Skeletal muscle satellite cell (primary cell): ENCODE data around the gene TMEM119.

ENCODE experiments used
- H3K27me3 ChIP-seq: 2 replicates; pipeline ENCODE4 v1.7.0; 2013; ENCODE audit warnings: low read length; ENCODE audit not compliant: control insufficient read depth, insufficient read depth
- H3K36me3 ChIP-seq: 2 replicates; pipeline ENCODE4 v1.7.0; 2013; ENCODE audit warnings: mild to moderate bottlenecking, control low read depth, low read length; ENCODE audit not compliant: insufficient read depth
- H3K4me1 ChIP-seq: 2 replicates; pipeline ENCODE4 v1.7.0; 2013; ENCODE audit warnings: low read length; ENCODE audit not compliant: control insufficient read depth, insufficient read depth
- H3K4me2 ChIP-seq: 2 replicates; pipeline ENCODE4 v1.7.0; 2013; ENCODE audit warnings: mild to moderate bottlenecking, low read length
- H3K4me3 ChIP-seq: 2 replicates; pipeline ENCODE4 v1.7.0; 2013; ENCODE audit warnings: low read length
- H3K9ac ChIP-seq: 2 replicates; pipeline ENCODE4 v1.7.0; 2013; ENCODE audit warnings: mild to moderate bottlenecking, low read depth, low read length, moderate library complexity
- H3K9me3 ChIP-seq: replicated peaks from 2 replicates; pipeline ENCODE4 v1.7.0; 2013; ENCODE audit warnings: mild to moderate bottlenecking, control low read depth, low read length

TMEM119 gene

DNA sequence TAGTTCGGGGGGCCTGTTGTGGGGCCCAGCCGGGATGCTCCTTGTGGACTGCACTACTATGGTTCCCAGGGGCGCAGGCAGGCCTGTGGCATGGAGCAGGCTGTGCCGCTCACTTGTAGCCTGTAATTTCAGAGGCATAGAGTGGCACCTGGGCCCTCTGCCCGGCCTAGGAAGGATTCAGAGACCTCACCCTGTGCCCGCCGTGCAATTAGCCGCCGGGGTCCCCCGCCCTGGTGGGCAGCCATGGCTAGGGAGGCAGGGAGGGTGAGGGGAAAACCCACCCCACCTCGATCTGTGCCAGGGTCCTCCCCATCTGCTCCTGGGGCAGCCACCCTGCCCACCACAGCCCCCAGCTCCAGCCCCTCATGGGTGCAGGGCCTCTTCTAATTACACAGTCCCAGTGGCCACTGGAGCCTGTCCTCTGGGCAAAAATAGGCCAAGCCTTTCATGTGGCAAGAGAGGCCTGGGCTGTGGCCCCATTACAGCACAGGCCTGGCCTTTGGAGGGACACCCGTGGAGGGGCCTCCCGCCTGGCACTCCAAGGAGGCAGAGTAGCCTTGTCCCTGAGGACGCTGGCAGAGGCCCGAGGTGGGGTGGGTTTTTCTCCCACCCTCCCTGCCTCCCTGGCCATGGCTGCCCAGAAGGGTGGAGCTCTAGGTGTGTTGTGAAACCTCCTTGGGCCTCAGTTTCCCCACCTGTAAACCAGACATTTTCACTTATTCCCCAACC lies 5.3 kb upstream of the TMEM119 start:
- Histone ChIP-seq H3K4me1 (peaks cover 3% of the 10 kb centered on the region), H3K4me2 (no peak overlapping the region), H3K9ac (no peak overlapping the region), H3K9me3 (no peaks in the 10 kb centered on the region), H3K36me3 (no peaks in the 10 kb centered on the region), H3K27me3 (peaks cover 12% of the 10 kb centered on the region), H3K4me3 (no peak overlapping the region)

DNA sequence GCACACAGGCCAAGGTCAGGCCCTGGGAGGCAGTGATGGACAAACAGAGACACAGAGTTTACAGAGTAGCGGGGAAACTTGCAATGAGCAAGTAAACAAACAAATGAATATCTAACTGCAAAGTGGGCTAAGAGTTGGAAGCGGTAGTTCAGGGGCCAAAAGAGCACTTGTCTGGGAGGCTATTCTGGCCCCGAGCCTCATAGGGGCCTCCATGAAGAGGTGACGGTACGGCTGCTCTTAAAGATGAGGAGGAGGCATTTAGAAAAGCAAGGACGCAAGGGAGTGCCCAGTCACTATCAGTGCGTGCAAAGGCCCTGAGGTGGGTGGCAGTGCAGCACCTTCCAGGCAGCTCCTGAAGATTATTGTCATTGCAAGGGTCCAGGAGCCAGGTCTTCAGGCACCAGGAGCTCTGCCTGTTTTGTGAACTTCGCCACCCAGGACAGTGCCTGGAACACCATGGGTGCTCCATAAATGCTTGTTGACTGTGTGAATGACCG lies 4.4 kb upstream of the TMEM119 start:
- Histone ChIP-seq H3K9ac (no peak overlapping the region), H3K4me3 (no peak overlapping the region), H3K9me3 (no peaks in the 10 kb centered on the region), H3K4me1 (peaks cover 3% of the 10 kb centered on the region), H3K27me3 (peaks cover 12% of the 10 kb centered on the region), H3K4me2 (no peak overlapping the region), H3K36me3 (no peaks in the 10 kb centered on the region)

DNA sequence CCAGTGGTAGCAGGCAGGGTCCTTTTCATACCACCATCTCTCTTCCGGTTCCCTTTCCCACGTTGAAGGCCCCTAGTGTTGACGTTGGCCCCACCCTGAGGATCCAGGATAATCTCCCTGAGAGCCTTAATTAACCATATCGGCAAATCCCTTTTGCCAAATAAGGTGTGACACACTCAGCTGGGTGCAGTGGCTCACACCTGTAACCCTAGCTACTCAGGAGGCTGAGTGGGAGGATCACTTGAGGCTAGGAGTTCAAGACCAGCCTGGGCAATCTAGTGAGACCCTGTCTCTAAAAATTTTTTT lies 2.8 kb upstream of the TMEM119 start:
- H3K9me3 ChIP-seq: no peaks in the 10 kb centered on the region
- H3K4me1 ChIP-seq: peaks cover 3% of the 10 kb centered on the region
- no peaks in the 10 kb centered on the region for H3K36me3 ChIP-seq
- H3K9ac ChIP-seq: no peak overlapping the region
- no peak overlapping the region for H3K4me3 ChIP-seq
- no peak overlapping the region for H3K4me2 ChIP-seq
- H3K27me3 ChIP-seq: peaks cover 12% of the 10 kb centered on the region

DNA sequence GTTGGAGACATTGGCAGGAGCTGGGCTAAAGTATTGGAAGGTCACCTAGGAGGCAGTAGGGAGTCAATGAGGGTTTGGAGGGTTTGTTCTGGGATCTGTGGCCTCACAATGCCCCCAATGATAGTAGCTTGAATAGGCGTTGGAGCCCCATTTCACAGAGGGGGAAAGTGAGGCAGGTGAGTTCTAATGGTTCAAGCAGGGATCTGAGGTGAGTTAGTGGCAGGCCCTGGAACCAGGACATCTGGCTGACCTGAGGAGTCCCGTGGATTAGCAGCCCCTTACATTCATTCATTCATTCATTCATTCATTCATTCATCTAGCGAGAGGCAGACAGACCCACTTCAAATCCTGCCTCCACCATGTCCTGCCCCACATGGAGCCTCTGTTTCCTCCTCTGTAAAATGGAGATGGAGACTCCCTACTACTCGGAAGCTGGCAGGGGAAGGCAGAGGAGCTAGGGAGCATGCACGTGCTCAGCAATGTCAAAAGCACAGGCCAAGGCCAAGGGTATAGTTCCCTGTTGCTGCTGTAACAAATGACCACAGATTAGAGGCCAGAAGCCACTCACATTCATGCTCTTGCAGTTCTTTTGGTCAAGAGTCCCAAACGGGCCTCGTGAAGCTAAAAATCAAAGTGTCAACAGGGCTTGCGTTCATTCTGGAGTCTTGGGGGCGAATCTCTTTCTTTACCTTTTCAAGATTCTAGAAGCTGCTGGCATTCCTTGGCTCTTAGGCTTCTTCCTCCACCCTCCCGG lies 2.2 kb upstream of the TMEM119 start:
- H3K4me2 ChIP-seq: no peak overlapping the region
- H3K4me3 ChIP-seq: no peak overlapping the region
- H3K9me3 ChIP-seq: no peaks in the 10 kb centered on the region
- no peak overlapping the region for H3K9ac ChIP-seq
- no peaks in the 10 kb centered on the region for H3K4me1 ChIP-seq
- peaks cover 12% of the 10 kb centered on the region for H3K27me3 ChIP-seq
- H3K36me3 ChIP-seq: no peaks in the 10 kb centered on the region

DNA sequence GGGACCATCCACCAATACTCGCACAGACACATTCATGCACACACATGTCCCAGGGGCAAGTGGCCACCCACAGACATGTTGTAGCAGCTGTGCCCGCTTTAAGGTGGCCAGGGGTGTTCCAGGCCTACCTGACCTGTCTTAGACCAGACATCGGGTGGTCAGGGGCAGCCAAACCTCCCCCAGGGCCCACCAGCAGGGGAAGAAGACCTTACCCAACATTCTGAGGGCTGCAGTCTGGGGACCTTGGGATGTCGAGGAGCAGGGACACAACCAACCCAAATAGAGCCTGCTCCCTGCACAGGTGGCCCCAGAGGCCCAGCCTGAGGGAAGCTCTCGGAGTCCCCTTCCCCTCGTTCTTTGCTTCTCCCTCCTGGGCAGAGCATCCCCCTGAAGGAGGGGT lies 1.7 kb upstream of the TMEM119 start:
- Histone ChIP-seq H3K4me1 (no peaks in the 10 kb centered on the region), H3K4me2 (no peak overlapping the region), H3K9me3 (no peaks in the 10 kb centered on the region), H3K4me3 (no peak overlapping the region), H3K36me3 (no peaks in the 10 kb centered on the region), H3K9ac (no peak overlapping the region), H3K27me3 (peaks cover 12% of the 10 kb centered on the region)

DNA sequence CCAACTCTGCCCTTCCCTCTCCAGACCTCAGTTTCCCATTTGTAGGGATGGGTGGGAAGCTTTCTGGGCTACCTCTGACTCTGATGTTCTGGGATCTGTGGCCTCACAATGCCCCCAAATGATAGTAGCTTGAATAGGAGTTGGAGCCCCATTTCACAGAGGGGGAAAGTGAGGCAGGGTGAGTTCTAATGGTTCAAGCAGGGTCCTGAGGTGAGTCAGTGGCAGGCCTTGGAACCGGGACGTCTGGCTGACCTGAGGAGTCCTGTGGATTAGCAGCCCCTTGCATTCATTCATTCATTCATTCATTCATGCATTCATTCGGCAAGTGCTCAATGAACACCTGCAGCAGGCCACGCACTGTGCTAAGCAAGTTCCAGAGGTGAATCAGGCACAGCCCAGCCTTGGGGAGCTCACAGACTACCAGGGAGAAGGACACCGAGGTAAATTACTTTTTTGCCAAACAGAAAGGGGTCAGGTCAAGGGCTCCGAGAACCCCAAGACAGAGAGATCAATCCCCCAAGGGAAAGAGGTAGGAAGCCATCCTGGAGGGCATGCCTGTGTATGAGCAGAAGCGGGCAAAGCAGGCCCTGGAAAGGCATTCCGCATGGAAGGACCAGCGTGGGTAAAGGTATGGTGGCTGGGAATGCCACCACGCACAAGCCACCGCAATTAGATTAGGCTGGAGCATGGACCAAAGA lies 818 bp upstream of the TMEM119 start:
- no peaks in the 10 kb centered on the region for H3K4me1 ChIP-seq
- H3K27me3 ChIP-seq: peaks cover 12% of the 10 kb centered on the region
- H3K9me3 ChIP-seq: no peaks in the 10 kb centered on the region
- H3K4me2 ChIP-seq: no peak overlapping the region
- no peaks in the 10 kb centered on the region for H3K36me3 ChIP-seq
- no peak overlapping the region for H3K9ac ChIP-seq
- no peak overlapping the region for H3K4me3 ChIP-seq

DNA sequence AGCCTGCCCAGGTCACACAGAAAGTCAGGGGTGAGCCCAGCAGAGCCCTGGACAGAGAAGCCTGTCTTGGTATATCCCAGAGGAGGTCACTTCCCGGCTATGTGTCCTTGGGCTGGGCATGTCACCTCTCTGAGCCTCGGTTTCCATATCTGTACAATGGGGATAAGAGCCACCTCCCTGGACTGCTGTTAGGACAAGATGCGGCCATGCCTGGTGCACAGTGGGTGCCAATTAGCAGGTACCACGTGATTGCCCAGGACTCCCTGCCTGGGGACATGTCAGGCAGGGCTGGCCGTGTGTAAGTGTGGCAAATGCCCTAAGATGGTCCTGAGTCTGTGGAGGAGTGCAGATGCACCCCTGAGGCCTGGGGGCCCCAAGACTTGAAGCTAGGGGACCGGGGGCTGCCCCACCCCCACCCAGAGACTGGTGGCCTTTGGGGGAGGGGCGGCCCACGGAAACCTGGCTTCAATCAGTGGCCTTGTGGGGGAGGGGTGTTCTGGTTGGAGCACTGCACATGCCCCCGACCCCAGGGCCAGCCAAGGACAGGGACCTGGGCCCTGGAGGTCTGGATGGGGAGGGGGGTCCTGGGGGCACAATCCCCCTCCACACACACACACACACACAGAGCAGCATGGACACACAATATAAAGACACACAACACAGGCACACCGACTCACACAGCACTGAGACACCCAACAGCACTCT lies 878 bp downstream of the TMEM119 start:
- Histone ChIP-seq H3K9ac (no peak overlapping the region), H3K9me3 (no peaks in the 10 kb centered on the region), H3K36me3 (no peaks in the 10 kb centered on the region), H3K27me3 (peaks cover 12% of the 10 kb centered on the region), H3K4me3 (no peak overlapping the region), H3K4me1 (no peaks in the 10 kb centered on the region), H3K4me2 (no peak overlapping the region)

DNA sequence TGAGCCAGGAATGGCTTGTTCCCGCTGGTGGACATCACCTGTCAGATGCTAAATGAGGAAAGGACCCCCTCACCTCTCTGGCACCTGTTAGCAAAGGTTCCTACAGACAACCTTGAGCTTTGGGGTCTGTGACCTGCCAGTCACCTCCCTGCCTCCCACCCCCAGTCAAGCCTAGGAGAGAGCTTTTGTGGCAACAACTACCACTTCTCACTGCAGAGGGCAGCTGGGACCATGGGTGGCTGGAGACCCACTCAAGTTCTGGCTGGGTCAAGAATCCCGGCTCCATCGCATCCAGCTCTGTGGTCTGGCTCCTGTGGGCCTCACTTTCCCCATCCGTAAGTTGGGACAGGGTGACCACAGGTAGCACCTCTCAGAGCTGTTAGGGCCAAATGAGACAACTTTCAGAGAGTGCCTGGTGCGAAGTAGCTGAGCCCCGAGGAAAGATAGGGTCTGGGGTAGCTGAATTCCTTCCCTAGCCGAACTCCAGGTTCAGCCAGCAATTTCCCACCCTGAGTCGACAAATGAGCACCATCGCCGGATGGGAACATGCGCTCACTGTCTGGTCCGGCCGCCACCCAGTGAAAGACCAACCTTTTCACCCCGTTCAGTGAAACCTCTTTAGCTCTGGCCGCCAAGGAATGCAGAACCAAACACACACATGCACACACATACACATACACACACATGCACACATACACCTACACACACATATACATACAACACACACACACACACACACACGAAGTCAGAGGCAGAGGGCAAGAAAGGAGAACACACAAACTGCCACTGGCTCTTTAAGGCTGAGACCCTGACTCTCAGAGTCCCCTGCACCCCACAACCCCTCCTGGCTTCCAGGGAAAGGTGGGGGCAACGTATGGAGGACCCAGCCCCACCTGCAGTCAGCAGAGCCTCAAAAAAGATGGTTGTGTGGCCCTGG lies 1.9 kb downstream of the TMEM119 start:
- Histone ChIP-seq H3K9me3 (no peaks in the 10 kb centered on the region), H3K36me3 (no peaks in the 10 kb centered on the region), H3K4me3 (no peak overlapping the region), H3K9ac (no peak overlapping the region), H3K27me3 (peaks cover 12% of the 10 kb centered on the region), H3K4me1 (no peaks in the 10 kb centered on the region), H3K4me2 (no peak overlapping the region)

DNA sequence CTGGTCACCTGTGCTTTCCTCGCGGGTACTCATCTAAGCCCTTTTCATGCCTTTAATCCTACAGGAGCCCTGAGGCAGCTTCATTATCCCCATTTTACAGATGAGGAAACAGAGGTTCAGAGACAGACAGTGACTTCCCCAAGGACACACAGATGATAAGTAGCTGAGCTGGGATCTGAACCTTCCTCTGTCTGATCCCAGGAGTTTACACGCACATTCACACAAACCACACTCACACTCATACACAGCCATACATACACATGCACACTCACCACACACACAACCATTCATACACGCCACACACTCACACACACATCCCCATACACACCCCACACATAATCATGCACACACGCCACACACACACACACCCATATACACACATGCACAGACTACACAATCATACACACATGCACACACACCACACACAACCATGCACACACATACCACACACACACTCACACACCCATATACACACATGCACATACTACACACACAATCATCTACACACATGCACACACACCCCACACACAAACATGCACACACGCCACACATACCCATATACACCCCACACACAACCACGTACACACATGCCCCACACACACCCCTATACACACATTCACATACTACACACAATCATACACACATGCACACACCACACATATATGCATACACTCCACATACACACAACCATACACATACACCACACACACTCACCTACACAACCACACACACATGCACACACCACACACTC lies 2.7 kb downstream of the TMEM119 start:
- H3K36me3 ChIP-seq: no peaks in the 10 kb centered on the region
- no peak overlapping the region for H3K4me3 ChIP-seq
- H3K9me3 ChIP-seq: no peaks in the 10 kb centered on the region
- H3K4me2 ChIP-seq: no peak overlapping the region
- H3K9ac ChIP-seq: no peak overlapping the region
- H3K4me1 ChIP-seq: no peaks in the 10 kb centered on the region
- peaks cover 12% of the 10 kb centered on the region for H3K27me3 ChIP-seq

DNA sequence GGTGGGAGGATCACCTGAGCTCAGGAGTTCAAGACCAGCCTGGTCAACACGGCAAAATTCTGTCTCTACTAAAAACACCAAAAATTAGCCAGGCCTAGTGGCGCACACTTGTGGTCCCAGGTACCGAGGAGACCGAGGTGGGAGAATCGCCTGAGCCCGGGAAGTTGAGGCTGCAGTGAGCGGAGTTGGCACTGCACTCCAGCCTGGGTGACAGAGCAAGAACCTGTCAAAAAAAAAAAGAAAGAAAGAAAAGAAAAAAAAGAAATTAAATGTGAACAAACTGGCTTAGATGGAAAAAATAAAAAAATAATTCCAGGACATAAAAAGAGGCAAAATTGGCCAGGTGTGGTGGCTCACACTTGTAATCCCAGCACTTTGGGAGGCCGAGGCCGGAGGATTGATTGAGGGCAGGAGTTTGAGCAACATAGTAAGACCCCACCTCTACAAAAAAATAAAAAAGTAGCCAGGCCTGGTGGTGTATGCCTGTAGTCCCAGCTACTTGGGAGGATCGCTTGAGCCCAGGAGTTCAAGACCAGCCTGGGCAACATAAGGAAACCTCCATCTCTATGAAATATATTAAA lies 3.5 kb downstream of the TMEM119 start:
- no peak overlapping the region for H3K4me3 ChIP-seq
- no peaks in the 10 kb centered on the region for H3K9me3 ChIP-seq
- no peaks in the 10 kb centered on the region for H3K4me1 ChIP-seq
- H3K4me2 ChIP-seq: no peak overlapping the region
- H3K36me3 ChIP-seq: no peaks in the 10 kb centered on the region
- H3K9ac ChIP-seq: no peak overlapping the region
- peaks cover 11% of the 10 kb centered on the region for H3K27me3 ChIP-seq
